Activated CD4-positive, alpha-beta T cell treated with anti-CD3 and anti-CD28 coated beads, Interleukin-2, amount 10 ng/mL, durations not matched to agents 24 days and 14 days (primary cell): ENCODE data around the gene VSX1. TPM values are rescaled to one million over a fixed set of nuclear protein-coding genes. Genes with fewer than 3 reads are reported as not detected.

Experiments
- DNase-seq: peaks from one replicate; pipeline ENCODE4 v3.0.0; 2022
- H3K27ac Mint-ChIP-seq: one replicate; pipeline ENCODE4 v1.8.0; 2022; ENCODE audit warnings: mild to moderate bottlenecking, mixed read lengths
- H3K27me3 Mint-ChIP-seq: one replicate; pipeline ENCODE4 v1.8.0; 2022; ENCODE audit warnings: mixed read lengths
- H3K36me3 Mint-ChIP-seq: one replicate; pipeline ENCODE4 v1.8.0; 2022; ENCODE audit warnings: low read depth, mild to moderate bottlenecking, mixed read lengths
- H3K4me1 Mint-ChIP-seq: one replicate; pipeline ENCODE4 v1.8.0; 2021; ENCODE audit warnings: mixed read lengths
- H3K4me3 Mint-ChIP-seq: one replicate; pipeline ENCODE4 v1.8.0; 2022; ENCODE audit warnings: mild to moderate bottlenecking, moderate library complexity, mixed read lengths
- H3K9me3 Mint-ChIP-seq: one replicate; pipeline ENCODE4 v1.8.0; 2021; ENCODE audit warnings: mixed read lengths
- intact Hi-C: fragments of 100-400 bp; cut with micrococcal nuclease; formaldehyde crosslinking; loops from one replicate; pipeline ENCODE4 v1.15.1; 2023
- total RNA-seq: library from RNA; stranded (reverse); gene quantifications from 2 replicates; pipeline ENCODE4 v1.2.3, GENCODE V29; 2022

Gene VSX1
- total RNA-seq, 1 donor from 2014 or later, result not detected

GRCh38 chr20:25082498-25082873, 545 bp upstream of the VSX1 start:
- Mint-ChIP-seq H3K27ac (peak overlapping the region; percentile 14), H3K9me3 (peaks cover 4% of the 10 kb centered on the region), H3K27me3 (peaks cover 84% of the 10 kb centered on the region), H3K4me3 (no peak overlapping the region), H3K4me1 (peaks cover 8% of the 10 kb centered on the region), H3K36me3 (peaks cover 2% of the 10 kb centered on the region)
- no peak for DNase-seq
- intact Hi-C loops, result loop anchor here (2.0 to 10.0 kb wide), 2 partner anchors 62 to 96 kb away; no protein-coding TSS in a partner anchor

- H3K4me1 Mint-ChIP-seq, result peaks cover 9% of the 10 kb centered on the region
- peak; percentile 79 for DNase-seq
- intact Hi-C loops, result loop anchor here (10.0 kb wide), 1 partner anchor 64 kb away; no protein-coding TSS in a partner anchor
- peaks cover 2% of the 10 kb centered on the region for H3K36me3 Mint-ChIP-seq
- peaks cover 85% of the 10 kb centered on the region for H3K27me3 Mint-ChIP-seq
- H3K9me3 Mint-ChIP-seq, result peaks cover 4% of the 10 kb centered on the region
- no peak overlapping the region for H3K4me3 Mint-ChIP-seq
- H3K27ac Mint-ChIP-seq, result no peak overlapping the region
These were observed 744 bp downstream of the VSX1 start for GRCh38 chr20:25081065-25081729.

DNA sequence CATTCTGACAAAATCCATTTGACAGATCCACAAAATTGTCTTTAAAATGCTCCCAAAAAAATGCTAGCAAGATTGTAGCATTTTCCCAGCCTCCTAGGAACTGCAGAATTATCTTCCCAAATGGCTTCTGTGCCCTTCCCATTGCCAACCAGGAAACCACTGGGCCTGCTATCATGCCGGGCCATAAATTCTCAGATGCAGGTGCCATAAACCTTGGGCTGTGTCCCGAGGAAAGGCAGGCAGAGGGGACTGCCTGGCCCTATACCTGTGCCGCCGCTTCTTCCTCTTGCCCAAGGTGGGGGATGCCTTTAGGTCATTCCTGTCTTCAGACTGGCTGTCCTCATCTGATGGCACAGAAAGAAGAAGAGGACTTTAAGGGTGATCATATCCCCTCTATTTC, 2.8 kb downstream of the VSX1 start:
- H3K9me3 Mint-ChIP-seq, result peaks cover 4% of the 10 kb centered on the region
- intact Hi-C loops, result no loop called here

GRCh38 chr20:25078662-25079061, 3.3 kb downstream of the VSX1 start:
- peaks cover 2% of the 10 kb centered on the region for H3K36me3 Mint-ChIP-seq
- intact Hi-C loops, result no loop called here
- peaks cover 7% of the 10 kb centered on the region for H3K4me1 Mint-ChIP-seq
- no peak overlapping the region for H3K4me3 Mint-ChIP-seq
- H3K27ac Mint-ChIP-seq, result no peak overlapping the region
- no peak for DNase-seq
- H3K27me3 Mint-ChIP-seq, result peaks cover 78% of the 10 kb centered on the region
- H3K9me3 Mint-ChIP-seq, result peaks cover 4% of the 10 kb centered on the region

More for the DNA sequence above, 2.8 kb downstream of the VSX1 start:
- Mint-ChIP-seq H3K27ac (no peak overlapping the region), H3K4me3 (no peak overlapping the region), H3K4me1 (peaks cover 9% of the 10 kb centered on the region), H3K36me3 (peaks cover 2% of the 10 kb centered on the region), H3K27me3 (peaks cover 81% of the 10 kb centered on the region)
- DNase-seq, result no peak

DNA sequence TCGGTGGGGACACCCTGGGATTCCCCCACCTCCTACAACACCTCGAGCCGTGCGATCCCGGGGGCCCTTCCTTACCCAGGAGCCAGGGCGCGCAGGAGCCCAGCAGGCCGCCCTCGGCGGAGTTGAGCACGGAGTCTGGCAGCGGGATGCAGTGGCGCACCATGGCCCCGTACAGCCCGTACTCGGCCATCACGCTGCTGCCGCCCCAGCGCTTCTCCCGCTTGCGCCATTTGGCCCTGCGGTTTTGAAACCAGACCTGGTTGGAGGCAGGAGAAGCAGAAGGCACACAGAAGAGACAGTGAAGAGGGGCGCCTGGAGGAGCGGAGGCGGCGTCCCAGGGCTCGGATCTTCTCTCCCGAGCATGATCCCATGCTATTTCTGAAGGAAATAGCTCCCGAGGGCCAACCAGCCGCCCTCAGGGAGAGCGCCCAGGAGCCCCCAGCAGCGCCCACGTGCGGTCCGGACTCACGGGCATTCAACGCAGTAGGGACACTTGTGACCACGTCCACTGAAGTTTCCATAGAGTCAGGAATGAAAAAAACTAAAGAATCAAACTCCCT, 4.3 kb downstream of the VSX1 start:
- DNase-seq, result no peak
- intact Hi-C loops, result no loop called here
- Mint-ChIP-seq H3K27me3 (peaks cover 78% of the 10 kb centered on the region), H3K4me3 (peak overlapping the region; percentile 21), H3K27ac (no peak overlapping the region), H3K9me3 (peaks cover 4% of the 10 kb centered on the region), H3K36me3 (peaks cover 2% of the 10 kb centered on the region), H3K4me1 (peaks cover 5% of the 10 kb centered on the region)

DNA sequence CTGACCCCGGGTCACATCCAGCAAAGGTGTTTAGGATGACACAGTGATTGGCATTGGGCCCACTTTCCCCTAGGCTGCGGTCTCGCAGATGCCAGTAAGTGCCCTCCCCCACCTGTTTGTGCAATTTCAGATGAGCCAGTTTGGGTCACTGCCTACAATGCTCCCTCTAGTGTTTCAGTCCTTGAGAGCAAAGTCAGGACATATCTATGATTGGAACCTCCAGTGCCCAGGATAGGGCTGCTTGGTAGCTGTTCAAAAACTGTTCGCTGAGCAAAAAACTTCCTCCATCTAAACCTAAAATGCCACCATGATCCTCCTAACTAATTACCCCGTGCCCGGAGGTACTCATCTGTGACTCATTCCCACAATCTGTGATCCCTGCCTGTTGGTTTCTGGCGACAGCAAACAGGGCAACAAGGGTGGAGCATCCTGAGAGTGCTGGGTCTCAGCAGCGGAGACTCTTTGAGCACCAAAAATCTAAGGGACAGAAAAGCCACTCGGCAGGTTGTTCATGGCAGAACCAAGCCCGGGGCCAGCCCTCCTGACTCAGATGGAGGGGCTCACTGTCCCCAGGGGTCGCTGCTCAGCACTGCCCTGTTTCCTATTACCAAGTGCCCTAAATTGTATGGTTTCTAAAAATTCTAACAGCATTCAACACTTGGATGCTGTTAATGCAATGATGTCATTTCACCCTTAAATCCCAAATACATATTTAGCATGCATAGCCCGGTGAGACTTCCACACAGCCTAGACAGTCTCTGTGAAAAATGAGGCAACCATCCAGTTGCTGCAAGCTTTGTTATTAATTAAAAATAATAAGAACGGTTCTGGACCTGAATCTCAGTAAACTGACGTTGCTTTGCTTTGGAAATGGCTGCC, 5.0 kb downstream of the VSX1 start:
- intact Hi-C loops, result no loop called here
- Mint-ChIP-seq H3K9me3 (peaks cover 4% of the 10 kb centered on the region), H3K36me3 (peaks cover 2% of the 10 kb centered on the region), H3K4me3 (no peak overlapping the region), H3K27ac (no peak overlapping the region), H3K27me3 (peaks cover 77% of the 10 kb centered on the region), H3K4me1 (peaks cover 5% of the 10 kb centered on the region)
- no peak for DNase-seq

DNA sequence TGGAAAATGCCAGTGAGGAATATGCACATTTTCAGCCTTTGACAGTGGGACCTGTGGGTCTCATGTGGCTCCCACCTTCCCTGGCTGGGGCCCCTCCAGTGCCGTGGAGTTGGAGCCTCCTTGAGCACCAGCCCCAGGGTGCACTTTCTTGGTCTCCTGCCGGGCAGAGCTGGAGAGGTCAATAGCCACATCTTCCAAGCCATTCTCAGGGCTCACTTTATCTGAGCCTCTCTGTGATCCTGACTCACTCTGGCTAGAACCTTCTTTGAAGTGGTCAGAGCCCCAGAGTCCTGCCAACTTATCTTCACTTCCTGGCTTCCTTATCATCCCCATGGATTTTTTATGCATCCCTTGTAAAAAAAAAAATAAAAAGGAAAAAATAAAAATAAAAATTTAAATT, 5.7 kb downstream of the VSX1 start:
- Mint-ChIP-seq H3K36me3 (peaks cover 2% of the 10 kb centered on the region), H3K4me1 (peaks cover 5% of the 10 kb centered on the region), H3K27me3 (peaks cover 81% of the 10 kb centered on the region), H3K4me3 (no peak overlapping the region), H3K9me3 (peaks cover 4% of the 10 kb centered on the region), H3K27ac (no peak overlapping the region)
- no peak for DNase-seq
- intact Hi-C loops, result no loop called here

GRCh38 chr20:25073544-25073943, 8.4 kb downstream of the VSX1 start:
- H3K27me3 Mint-ChIP-seq, result peaks cover 76% of the 10 kb centered on the region
- H3K9me3 Mint-ChIP-seq, result no peaks in the 10 kb centered on the region
- intact Hi-C loops, result no loop called here
- DNase-seq, result no peak
- peaks cover 2% of the 10 kb centered on the region for H3K4me1 Mint-ChIP-seq
- H3K27ac Mint-ChIP-seq, result no peak overlapping the region
- no peak overlapping the region for H3K4me3 Mint-ChIP-seq
- H3K36me3 Mint-ChIP-seq, result no peaks in the 10 kb centered on the region

- Mint-ChIP-seq H3K27ac (no peak overlapping the region), H3K27me3 (peaks cover 66% of the 10 kb centered on the region), H3K4me1 (peaks cover 2% of the 10 kb centered on the region), H3K36me3 (no peaks in the 10 kb centered on the region), H3K4me3 (no peak overlapping the region), H3K9me3 (no peaks in the 10 kb centered on the region)
- DNase-seq, result no peak
- intact Hi-C loops, result no loop called here
These were observed 9.6 kb downstream of the VSX1 start for GRCh38 chr20:25072226-25072811.

GRCh38 chr20:25071734-25072133, 10.2 kb downstream of the VSX1 start:
- Mint-ChIP-seq H3K4me3 (no peak overlapping the region), H3K27ac (no peak overlapping the region), H3K9me3 (no peaks in the 10 kb centered on the region), H3K36me3 (no peaks in the 10 kb centered on the region), H3K4me1 (no peaks in the 10 kb centered on the region), H3K27me3 (peaks cover 60% of the 10 kb centered on the region)
- intact Hi-C loops, result no loop called here
- no peak for DNase-seq

DNA sequence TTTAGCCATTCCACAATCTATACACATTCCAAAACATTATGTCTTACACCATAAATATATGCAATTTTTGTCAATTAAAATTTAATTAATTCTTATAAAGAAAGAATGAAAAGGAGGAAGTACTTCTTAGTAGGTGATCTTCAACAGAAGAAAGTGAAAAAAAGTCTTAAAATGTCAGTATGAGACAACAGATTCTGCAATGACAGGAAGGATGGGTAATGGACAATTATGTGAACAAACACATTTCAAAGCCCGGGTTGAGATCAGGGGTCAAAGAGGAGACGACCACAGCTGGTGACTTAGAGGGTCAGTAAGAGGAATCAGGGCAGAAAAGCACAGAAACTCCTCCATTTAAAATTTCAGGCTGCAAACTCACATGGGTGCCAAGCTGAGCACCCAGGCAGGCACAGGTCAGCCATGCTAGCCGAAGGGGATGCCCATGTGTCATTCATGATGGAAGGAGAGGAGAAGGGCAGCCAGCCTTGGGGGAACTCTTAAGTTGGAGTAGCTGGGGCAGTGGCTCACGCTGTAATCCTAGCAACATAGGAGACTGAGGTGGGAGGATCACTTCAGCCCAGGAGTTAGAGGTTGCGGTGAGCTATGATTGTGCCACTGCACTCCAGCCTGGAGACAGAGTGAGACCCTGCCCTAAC, 11.0 kb downstream of the VSX1 start:
- Mint-ChIP-seq H3K36me3 (no peaks in the 10 kb centered on the region), H3K27ac (no peak overlapping the region), H3K4me1 (peaks cover 1% of the 10 kb centered on the region), H3K4me3 (no peak overlapping the region), H3K27me3 (peaks cover 55% of the 10 kb centered on the region), H3K9me3 (no peaks in the 10 kb centered on the region)
- DNase-seq, result no peak
- intact Hi-C loops, result no loop called here

DNA sequence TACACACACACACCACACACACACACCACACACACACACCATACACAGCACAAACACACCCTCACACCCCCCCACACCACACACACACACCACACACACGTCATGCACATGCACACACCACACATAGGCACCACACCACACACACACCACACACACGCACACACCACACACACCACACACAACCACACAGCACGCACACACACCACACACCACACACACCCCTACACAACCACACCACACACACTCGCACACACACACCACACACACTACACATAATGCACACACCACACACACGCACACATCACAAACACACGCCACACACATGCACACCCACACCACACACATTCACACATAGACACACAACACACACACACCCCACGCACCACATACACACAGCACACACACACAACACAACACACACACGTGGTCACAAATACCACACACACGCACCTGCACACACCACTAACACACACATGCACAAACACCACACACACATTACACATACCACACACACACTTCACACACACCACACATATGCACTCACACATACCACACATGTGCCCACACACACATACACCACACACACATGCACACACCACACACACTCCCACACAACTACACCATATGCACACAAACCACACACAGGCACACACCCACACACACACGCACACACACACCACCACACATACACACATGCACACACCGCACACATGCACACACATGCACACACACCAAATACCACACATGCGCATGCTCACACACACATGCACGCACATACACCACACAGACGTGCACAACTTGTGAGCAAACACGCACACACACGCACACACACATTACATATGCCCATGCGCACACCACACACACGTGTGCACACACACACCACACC, 14.6 kb downstream of the VSX1 start:
- Mint-ChIP-seq H3K36me3 (no peaks in the 10 kb centered on the region), H3K9me3 (no peaks in the 10 kb centered on the region), H3K27me3 (peaks cover 50% of the 10 kb centered on the region), H3K27ac (no peak overlapping the region), H3K4me3 (no peak overlapping the region), H3K4me1 (peaks cover 3% of the 10 kb centered on the region)
- intact Hi-C loops, result loop anchor here (10.0 kb wide), 1 partner anchor 283 kb away; no protein-coding TSS in a partner anchor
- no peak for DNase-seq

DNA sequence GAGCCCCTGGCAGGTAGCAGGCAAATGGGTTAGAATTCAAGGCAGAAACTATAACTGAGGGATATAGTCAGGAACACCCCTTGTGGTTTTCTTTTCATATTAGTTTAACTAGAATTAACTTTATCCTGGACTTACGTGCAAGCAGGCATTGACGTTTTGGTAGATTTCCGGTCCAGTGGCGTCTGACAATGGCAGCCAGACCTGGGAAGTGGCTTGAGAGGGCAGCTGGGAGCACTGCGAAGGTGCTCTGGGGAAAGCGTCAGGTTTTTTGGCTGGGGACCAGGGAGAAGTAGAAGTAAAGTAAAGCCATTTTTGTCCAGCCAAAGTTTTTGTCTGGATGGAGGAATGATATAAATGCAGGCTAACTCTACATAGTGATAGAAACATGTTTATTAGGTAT, 15.6 kb downstream of the VSX1 start:
- Mint-ChIP-seq H3K36me3 (no peaks in the 10 kb centered on the region), H3K9me3 (no peaks in the 10 kb centered on the region), H3K27ac (no peak overlapping the region), H3K4me1 (peaks cover 3% of the 10 kb centered on the region), H3K27me3 (peaks cover 48% of the 10 kb centered on the region), H3K4me3 (no peak overlapping the region)
- intact Hi-C loops, result loop anchor here (10.0 kb wide), 1 partner anchor 282 kb away; no protein-coding TSS in a partner anchor
- no peak for DNase-seq
